B cell (primary cell): Measurements from ENCODE around the gene USP6NL.

Experiments used
- EZH2 ChIP-seq: IDR thresholded peaks from 2 replicates; pipeline ENCODE4 v1.6.1; 2012; ENCODE audit warnings: borderline replicate concordance, low read depth, mild to moderate bottlenecking, moderate library complexity, low read length; ENCODE audit not compliant: insufficient read depth, poor library complexity, severe bottlenecking
- TF ChIP-seq, protein P1 (sequence below): fragments of 200-600 bp; IDR thresholded peaks from one replicate; pipeline ENCODE4 v1.8.0; 2022; ENCODE audit warnings: antibody characterized with exemption, mild to moderate bottlenecking

DNA sequence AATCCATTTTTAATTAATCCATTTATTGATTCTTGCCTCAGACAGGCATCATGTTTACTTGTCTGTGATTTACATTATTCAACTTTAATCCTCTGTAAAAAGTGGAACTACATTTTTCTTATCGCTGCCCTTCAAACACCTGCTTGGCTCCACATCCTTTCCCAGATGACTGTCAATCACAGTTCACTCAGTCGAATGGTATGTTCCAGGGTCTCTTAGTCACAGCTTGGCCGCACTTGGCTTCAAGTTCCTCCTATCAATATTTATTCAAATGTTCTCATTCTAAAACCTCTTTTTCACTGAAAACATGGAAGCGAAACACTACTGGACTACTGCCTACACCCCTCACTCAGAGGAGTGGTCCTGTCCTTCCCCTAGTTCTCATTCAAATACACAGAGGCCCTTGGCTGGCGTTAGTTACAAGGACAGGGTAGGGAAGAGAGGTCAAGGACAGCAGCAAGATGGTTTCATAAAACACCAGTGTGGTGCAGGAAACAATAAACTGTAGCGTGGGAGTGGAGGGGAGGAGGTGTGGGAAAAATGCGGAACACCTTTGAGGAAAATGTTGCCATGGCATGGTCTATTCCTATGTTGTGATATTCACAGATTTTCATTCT is 143.2 kb downstream of the USP6NL start:
- TF ChIP-seq, protein P1, sequence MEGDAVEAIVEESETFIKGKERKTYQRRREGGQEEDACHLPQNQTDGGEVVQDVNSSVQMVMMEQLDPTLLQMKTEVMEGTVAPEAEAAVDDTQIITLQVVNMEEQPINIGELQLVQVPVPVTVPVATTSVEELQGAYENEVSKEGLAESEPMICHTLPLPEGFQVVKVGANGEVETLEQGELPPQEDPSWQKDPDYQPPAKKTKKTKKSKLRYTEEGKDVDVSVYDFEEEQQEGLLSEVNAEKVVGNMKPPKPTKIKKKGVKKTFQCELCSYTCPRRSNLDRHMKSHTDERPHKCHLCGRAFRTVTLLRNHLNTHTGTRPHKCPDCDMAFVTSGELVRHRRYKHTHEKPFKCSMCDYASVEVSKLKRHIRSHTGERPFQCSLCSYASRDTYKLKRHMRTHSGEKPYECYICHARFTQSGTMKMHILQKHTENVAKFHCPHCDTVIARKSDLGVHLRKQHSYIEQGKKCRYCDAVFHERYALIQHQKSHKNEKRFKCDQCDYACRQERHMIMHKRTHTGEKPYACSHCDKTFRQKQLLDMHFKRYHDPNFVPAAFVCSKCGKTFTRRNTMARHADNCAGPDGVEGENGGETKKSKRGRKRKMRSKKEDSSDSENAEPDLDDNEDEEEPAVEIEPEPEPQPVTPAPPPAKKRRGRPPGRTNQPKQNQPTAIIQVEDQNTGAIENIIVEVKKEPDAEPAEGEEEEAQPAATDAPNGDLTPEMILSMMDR: no peak
- no peak for TF ChIP-seq EZH2
